ENCODE results near the gene PPM1H. TPM values are rescaled to one million over a fixed set of nuclear protein-coding genes. Genes with fewer than 3 reads are reported as not detected.

Gene PPM1H
- total and polyA plus RNA-seq, 2 donors (not counting 1 experiment from before 2014, with no cell fraction given): 0.01 TPM; not detected in 1

DNA sequence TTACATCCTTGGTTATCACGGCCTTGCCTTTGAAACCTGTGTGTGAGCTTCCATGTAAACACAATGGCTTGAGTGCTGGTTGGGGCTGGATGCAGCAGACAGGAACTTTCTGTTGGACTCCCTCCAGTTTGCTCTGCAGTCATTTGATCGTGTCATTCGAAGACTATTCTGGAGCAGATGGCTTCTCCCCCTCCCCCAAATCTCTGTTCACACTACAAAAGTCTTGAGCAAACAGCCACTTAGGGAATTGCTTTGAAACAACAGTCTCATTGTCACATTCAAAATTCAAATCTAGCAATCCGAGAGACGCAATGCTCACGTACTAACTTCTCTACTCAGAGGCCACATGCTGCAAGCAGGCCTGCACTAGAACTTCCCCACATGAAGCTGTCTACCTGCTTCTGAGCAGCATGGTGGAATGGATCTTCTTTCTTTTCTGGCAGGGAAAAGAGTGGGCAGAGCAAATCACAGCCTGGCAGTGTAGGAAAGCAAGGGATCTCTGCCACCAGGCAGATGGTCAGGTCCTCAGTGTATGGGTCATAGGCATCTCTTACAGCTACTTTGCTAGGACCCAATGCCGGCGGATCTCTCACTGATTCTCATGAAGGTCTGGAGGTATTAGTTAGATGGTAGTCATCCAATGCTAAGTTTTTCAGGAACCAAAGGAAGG, 214.2 kb downstream of the PPM1H start:
- intact Hi-C loops (cut with micrococcal nuclease): no loop called here

DNA sequence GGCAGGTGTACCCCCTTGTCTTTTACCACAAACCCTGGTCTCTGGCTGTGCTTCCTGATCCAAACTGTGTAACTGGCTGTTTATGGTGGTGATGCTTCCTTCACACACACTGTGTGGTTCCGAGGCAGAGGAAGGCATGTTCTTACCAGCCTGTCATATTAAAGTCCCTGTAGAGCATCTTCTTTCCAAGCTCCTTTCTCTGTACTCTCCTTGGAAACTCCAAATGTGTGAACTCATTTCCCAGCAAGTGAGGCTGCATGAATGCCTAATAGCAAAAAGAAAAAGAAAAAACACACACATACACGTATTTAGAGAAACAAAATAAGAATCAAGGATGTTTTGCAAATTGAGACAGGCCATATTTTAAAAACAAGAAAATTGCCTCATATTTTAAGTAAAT, 214.9 kb downstream of the PPM1H start:
- H3K9me3 Mint-ChIP-seq (ENCODE audit: insufficient read depth): no peaks in the 10 kb centered on the region
- no peaks in the 10 kb centered on the region for H3K4me1 Mint-ChIP-seq
- intact Hi-C loops (cut with micrococcal nuclease): no loop called here
- no peak overlapping the region for H2AFZ ChIP-seq (ENCODE audit: insufficient read depth, low read depth, low read length, poor library complexity, severe bottlenecking)
- TF ChIP-seq, protein P1, sequence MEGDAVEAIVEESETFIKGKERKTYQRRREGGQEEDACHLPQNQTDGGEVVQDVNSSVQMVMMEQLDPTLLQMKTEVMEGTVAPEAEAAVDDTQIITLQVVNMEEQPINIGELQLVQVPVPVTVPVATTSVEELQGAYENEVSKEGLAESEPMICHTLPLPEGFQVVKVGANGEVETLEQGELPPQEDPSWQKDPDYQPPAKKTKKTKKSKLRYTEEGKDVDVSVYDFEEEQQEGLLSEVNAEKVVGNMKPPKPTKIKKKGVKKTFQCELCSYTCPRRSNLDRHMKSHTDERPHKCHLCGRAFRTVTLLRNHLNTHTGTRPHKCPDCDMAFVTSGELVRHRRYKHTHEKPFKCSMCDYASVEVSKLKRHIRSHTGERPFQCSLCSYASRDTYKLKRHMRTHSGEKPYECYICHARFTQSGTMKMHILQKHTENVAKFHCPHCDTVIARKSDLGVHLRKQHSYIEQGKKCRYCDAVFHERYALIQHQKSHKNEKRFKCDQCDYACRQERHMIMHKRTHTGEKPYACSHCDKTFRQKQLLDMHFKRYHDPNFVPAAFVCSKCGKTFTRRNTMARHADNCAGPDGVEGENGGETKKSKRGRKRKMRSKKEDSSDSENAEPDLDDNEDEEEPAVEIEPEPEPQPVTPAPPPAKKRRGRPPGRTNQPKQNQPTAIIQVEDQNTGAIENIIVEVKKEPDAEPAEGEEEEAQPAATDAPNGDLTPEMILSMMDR (IDR thresholded peaks at IDR 0.05): no peak
- TF ChIP-seq EZH2 (IDR thresholded peaks at IDR 0.05; ENCODE audit: borderline replicate concordance, insufficient read depth, low read depth, low read length, poor library complexity, severe bottlenecking): no peak
- H3K79me2 ChIP-seq (ENCODE audit: control insufficient read depth, insufficient read depth, low read length): no peaks in the 10 kb centered on the region
- H3K4me1 ChIP-seq (ENCODE audit: control insufficient read depth in 2 of 2, insufficient read depth in 2 of 2, low read length in 2 of 2): no peaks in the 10 kb centered on the region
- H3K27ac Mint-ChIP-seq: no peak overlapping the region
- H4K20me1 ChIP-seq (ENCODE audit: control insufficient read depth, insufficient read depth, low read length, poor library complexity, severe bottlenecking): no peaks in the 10 kb centered on the region
- no peak overlapping the region for H3K27ac ChIP-seq (ENCODE audit: low read length in 2 of 2)
- H3K9ac ChIP-seq (ENCODE audit: low read length): no peak overlapping the region
- ATAC-seq (ENCODE audit: low read depth) (no peak), DNase-seq (no peak)
- H3K27me3 Mint-ChIP-seq: no peaks in the 10 kb centered on the region
- no peaks in the 10 kb centered on the region for H3K27me3 ChIP-seq (replicated peaks in 1 of 4; ENCODE audit: control extremely low read depth in 1 of 4, control insufficient read depth in 3 of 4, insufficient read depth in 4 of 4, low read length in 3 of 4)
- H3K4me3 ChIP-seq (ENCODE audit: control extremely low read depth in 1 of 5, extremely low read depth in 1 of 5, insufficient read depth in 1 of 5, low read depth in 2 of 5, low read length in 4 of 5): no peak overlapping the region
- H3K4me3 Mint-ChIP-seq: no peak overlapping the region
- no peaks in the 10 kb centered on the region for H3K36me3 ChIP-seq (replicated peaks in 1 of 2; ENCODE audit: control extremely low read depth in 1 of 2, control insufficient read depth in 1 of 2, extremely low read depth in 1 of 2, insufficient read depth in 2 of 2, low read length in 1 of 2)
- H3K4me2 ChIP-seq (replicated peaks; ENCODE audit: low read depth, low read length, poor library complexity, severe bottlenecking): no peak overlapping the region
- POLR2A ChIA-PET: no interaction called here
- no peaks in the 10 kb centered on the region for H3K9me3 ChIP-seq (ENCODE audit: control extremely low read depth in 1 of 3, control insufficient read depth in 2 of 3, insufficient read depth in 1 of 3, low read length in 2 of 3)
- CTCF ChIA-PET: no interaction called here
- WGBS (ENCODE audit: insufficient coverage): no CpG with 5 or more reads among the region's 2 CpGs

More for the DNA sequence above, 214.2 kb downstream of the PPM1H start:
- no peak overlapping the region for H3K9ac ChIP-seq (ENCODE audit: low read length)
- POLR2A ChIA-PET: no interaction called here
- DNase-seq: no peak
- no peaks in the 10 kb centered on the region for H3K79me2 ChIP-seq (ENCODE audit: control insufficient read depth, insufficient read depth, low read length)
- no peak overlapping the region for H3K27ac ChIP-seq (ENCODE audit: low read length in 2 of 2)
- no peaks in the 10 kb centered on the region for H3K4me1 ChIP-seq (ENCODE audit: control insufficient read depth in 2 of 2, insufficient read depth in 2 of 2, low read length in 2 of 2)
- ATAC-seq (ENCODE audit: low read depth): no peak
- TF ChIP-seq, protein P1 (IDR thresholded peaks at IDR 0.05): no peak
- TF ChIP-seq EZH2 (IDR thresholded peaks at IDR 0.05; ENCODE audit: borderline replicate concordance, insufficient read depth, low read depth, low read length, poor library complexity, severe bottlenecking): no peak
- H3K4me3 Mint-ChIP-seq: no peak overlapping the region
- H3K4me2 ChIP-seq (replicated peaks; ENCODE audit: low read depth, low read length, poor library complexity, severe bottlenecking): no peak overlapping the region
- no peaks in the 10 kb centered on the region for H4K20me1 ChIP-seq (ENCODE audit: control insufficient read depth, insufficient read depth, low read length, poor library complexity, severe bottlenecking)
- no peak overlapping the region for H3K4me3 ChIP-seq (ENCODE audit: control extremely low read depth in 1 of 5, extremely low read depth in 1 of 5, insufficient read depth in 1 of 5, low read depth in 2 of 5, low read length in 4 of 5)
- CTCF ChIA-PET: no interaction called here
- WGBS (ENCODE audit: insufficient coverage): 96% methylated on average over 4 of the region's 8 CpGs
- H3K9me3 ChIP-seq (ENCODE audit: control extremely low read depth in 1 of 3, control insufficient read depth in 2 of 3, insufficient read depth in 1 of 3, low read length in 2 of 3): no peaks in the 10 kb centered on the region
- H3K27me3 Mint-ChIP-seq: no peaks in the 10 kb centered on the region
- no peak overlapping the region for H3K27ac Mint-ChIP-seq
- no peaks in the 10 kb centered on the region for H3K9me3 Mint-ChIP-seq (ENCODE audit: insufficient read depth)
- H2AFZ ChIP-seq (ENCODE audit: insufficient read depth, low read depth, low read length, poor library complexity, severe bottlenecking): no peak overlapping the region
- H3K36me3 ChIP-seq (replicated peaks in 1 of 2; ENCODE audit: control extremely low read depth in 1 of 2, control insufficient read depth in 1 of 2, extremely low read depth in 1 of 2, insufficient read depth in 2 of 2, low read length in 1 of 2): no peaks in the 10 kb centered on the region
- no peaks in the 10 kb centered on the region for H3K4me1 Mint-ChIP-seq
- no peaks in the 10 kb centered on the region for H3K27me3 ChIP-seq (replicated peaks in 1 of 4; ENCODE audit: control extremely low read depth in 1 of 4, control insufficient read depth in 3 of 4, insufficient read depth in 4 of 4, low read length in 3 of 4)

Data from B cell (primary cell).